ENCODE data around the gene PRDM10. TPM values are rescaled to one million over a fixed set of nuclear protein-coding genes. Genes with fewer than 3 reads are reported as not detected.

The PRDM10 gene
- total and polyA plus RNA-seq, 2 donors (not counting 1 experiment from before 2014, with no cell fraction given), result 2.5 to 2.9 TPM

DNA sequence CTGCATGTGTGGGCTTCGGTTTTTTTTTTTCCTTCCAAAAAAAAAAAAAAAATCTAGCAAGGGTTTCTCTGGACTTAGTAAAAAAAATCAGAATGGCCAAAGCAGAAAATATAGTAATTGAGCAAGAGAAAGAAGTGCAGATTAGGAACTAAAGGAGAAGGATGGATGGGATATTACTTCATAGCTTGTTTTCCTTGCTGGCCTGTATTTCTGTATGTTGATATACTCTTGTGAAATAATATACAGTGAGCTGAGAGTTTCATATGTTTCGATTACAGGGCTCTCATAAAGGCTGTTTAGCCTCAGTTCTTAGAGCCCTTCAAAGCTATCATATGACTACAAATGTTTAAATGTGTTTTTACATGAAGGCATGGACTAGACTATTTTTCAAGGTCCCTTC lies 72.9 kb downstream of the PRDM10 start:
- Histone ChIP-seq H3K4me1 (ENCODE audit: control insufficient read depth, extremely low read depth, insufficient read depth, low read length) (no peaks in the 10 kb centered on the region), H3K36me3 (ENCODE audit: control insufficient read depth, insufficient read depth, low read length) (peaks cover 3% of the 10 kb centered on the region), H3K27ac (ENCODE audit: insufficient read depth, low read length) (no peak overlapping the region), H3K4me3 (replicated peaks in 1 of 4; ENCODE audit: control extremely low read depth in 1 of 4, insufficient read depth in 1 of 4, low read depth in 3 of 4, low read length in 4 of 4) (no peak overlapping the region), H4K20me1 (ENCODE audit: control insufficient read depth, extremely low read depth, insufficient read depth, low read length) (no peaks in the 10 kb centered on the region), H3K4me2 (ENCODE audit: extremely low read depth, insufficient read depth, low read length) (no peak overlapping the region), H3K79me2 (ENCODE audit: control insufficient read depth, insufficient read depth, low read length) (no peaks in the 10 kb centered on the region), H2AFZ (ENCODE audit: low read length) (no peak overlapping the region), H3K27me3 (ENCODE audit: control insufficient read depth, insufficient read depth, low read length) (no peaks in the 10 kb centered on the region), H3K9ac (ENCODE audit: insufficient read depth, low read length) (no peak overlapping the region), H3K9me3 (ENCODE audit: control insufficient read depth, insufficient read depth, low read depth, low read length) (no peaks in the 10 kb centered on the region)
- TF ChIP-seq, protein P1, sequence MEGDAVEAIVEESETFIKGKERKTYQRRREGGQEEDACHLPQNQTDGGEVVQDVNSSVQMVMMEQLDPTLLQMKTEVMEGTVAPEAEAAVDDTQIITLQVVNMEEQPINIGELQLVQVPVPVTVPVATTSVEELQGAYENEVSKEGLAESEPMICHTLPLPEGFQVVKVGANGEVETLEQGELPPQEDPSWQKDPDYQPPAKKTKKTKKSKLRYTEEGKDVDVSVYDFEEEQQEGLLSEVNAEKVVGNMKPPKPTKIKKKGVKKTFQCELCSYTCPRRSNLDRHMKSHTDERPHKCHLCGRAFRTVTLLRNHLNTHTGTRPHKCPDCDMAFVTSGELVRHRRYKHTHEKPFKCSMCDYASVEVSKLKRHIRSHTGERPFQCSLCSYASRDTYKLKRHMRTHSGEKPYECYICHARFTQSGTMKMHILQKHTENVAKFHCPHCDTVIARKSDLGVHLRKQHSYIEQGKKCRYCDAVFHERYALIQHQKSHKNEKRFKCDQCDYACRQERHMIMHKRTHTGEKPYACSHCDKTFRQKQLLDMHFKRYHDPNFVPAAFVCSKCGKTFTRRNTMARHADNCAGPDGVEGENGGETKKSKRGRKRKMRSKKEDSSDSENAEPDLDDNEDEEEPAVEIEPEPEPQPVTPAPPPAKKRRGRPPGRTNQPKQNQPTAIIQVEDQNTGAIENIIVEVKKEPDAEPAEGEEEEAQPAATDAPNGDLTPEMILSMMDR (conservative IDR thresholded peaks at IDR 0.05 in 1 of 2, IDR thresholded peaks at IDR 0.05 in 1 of 2; ENCODE audit: low read depth in 1 of 2, low read length in 2 of 2), result no peak
- no peak for TF ChIP-seq EZH2 (IDR thresholded peaks at IDR 0.05; ENCODE audit: low read length, missing control alignments)
- no peak for DNase-seq (ENCODE audit: low read depth in 2 of 2)

DNA sequence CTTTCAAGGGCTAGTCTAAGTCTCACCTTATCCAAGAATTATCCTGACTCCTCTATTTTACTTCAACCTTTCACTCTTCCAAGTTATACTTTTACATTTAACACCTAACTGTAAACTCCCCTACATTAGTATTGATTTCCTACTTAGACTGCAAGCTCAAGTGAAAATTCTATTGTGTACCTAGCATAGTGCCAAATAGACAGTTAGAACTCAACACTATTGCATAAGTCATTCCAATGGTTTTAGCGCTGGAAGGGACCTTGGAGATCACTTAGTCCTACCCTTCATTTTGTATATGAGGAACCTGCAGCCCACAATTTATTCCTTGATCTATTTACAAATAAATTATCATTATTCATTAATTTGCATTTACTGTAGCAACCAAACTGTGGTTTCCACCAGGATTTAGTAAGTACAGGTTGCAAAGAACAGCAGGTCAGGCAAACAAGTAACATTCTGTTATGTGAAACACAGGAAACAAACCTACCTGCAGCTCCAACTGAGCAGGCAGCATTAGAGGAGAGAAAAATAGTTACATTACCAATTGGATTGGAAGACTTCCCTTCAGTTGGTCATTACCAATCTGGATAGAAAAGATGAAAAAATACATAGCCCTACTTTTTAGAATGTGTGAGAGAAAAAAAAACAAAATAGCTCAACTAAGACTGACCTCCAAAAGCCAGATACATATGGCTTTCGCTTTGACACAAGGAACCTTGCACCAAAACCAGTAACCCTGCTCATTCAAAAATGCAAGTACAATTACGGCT lies 73.5 kb downstream of the PRDM10 start:
- H2AFZ ChIP-seq (ENCODE audit: low read length), result no peak overlapping the region
- H3K36me3 ChIP-seq (ENCODE audit: control insufficient read depth, insufficient read depth, low read length), result peaks cover 3% of the 10 kb centered on the region
- no peaks in the 10 kb centered on the region for H3K4me1 ChIP-seq (ENCODE audit: control insufficient read depth, extremely low read depth, insufficient read depth, low read length)
- H3K79me2 ChIP-seq (ENCODE audit: control insufficient read depth, insufficient read depth, low read length), result no peaks in the 10 kb centered on the region
- TF ChIP-seq EZH2 (IDR thresholded peaks at IDR 0.05; ENCODE audit: low read length, missing control alignments), result no peak
- TF ChIP-seq, protein P1 (conservative IDR thresholded peaks at IDR 0.05 in 1 of 2, IDR thresholded peaks at IDR 0.05 in 1 of 2; ENCODE audit: low read depth in 1 of 2, low read length in 2 of 2), result no peak
- H3K27me3 ChIP-seq (ENCODE audit: control insufficient read depth, insufficient read depth, low read length), result no peaks in the 10 kb centered on the region
- H3K4me2 ChIP-seq (ENCODE audit: extremely low read depth, insufficient read depth, low read length), result no peak overlapping the region
- H3K4me3 ChIP-seq (replicated peaks in 1 of 4; ENCODE audit: control extremely low read depth in 1 of 4, insufficient read depth in 1 of 4, low read depth in 3 of 4, low read length in 4 of 4), result no peak overlapping the region
- no peak overlapping the region for H3K27ac ChIP-seq (ENCODE audit: insufficient read depth, low read length)
- no peak for DNase-seq (ENCODE audit: low read depth in 2 of 2)
- no peaks in the 10 kb centered on the region for H3K9me3 ChIP-seq (ENCODE audit: control insufficient read depth, insufficient read depth, low read depth, low read length)
- H4K20me1 ChIP-seq (ENCODE audit: control insufficient read depth, extremely low read depth, insufficient read depth, low read length), result no peaks in the 10 kb centered on the region
- no peak overlapping the region for H3K9ac ChIP-seq (ENCODE audit: insufficient read depth, low read length)

DNA sequence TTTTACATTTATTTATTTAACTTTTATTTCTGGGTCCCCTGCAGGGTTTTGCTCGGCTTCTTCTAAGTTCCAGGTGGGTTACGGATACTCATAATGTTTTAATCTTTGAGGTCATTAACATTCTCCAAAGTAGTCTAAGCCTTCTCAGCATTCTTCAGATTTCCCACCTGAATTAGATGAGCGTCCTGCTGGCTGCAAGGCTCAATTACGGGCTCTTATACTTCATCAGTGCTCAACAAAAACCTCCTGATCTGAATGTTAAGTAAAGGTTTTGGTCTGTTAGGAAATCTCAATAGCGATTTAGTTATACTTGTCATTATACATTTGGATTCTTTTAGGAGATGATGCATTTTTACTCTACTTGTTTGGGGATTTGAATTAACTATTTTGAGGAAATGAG lies 80.0 kb downstream of the PRDM10 start:
- no peaks in the 10 kb centered on the region for H3K36me3 ChIP-seq (ENCODE audit: control insufficient read depth, insufficient read depth, low read length)
- no peak overlapping the region for H3K27ac ChIP-seq (ENCODE audit: insufficient read depth, low read length)
- DNase-seq (ENCODE audit: low read depth in 2 of 2), result no peak
- no peak overlapping the region for H3K9ac ChIP-seq (ENCODE audit: insufficient read depth, low read length)
- no peak for TF ChIP-seq EZH2 (IDR thresholded peaks at IDR 0.05; ENCODE audit: low read length, missing control alignments)
- TF ChIP-seq, protein P1 (conservative IDR thresholded peaks at IDR 0.05 in 1 of 2, IDR thresholded peaks at IDR 0.05 in 1 of 2; ENCODE audit: low read depth in 1 of 2, low read length in 2 of 2), result no peak
- H4K20me1 ChIP-seq (ENCODE audit: control insufficient read depth, extremely low read depth, insufficient read depth, low read length), result no peaks in the 10 kb centered on the region
- no peak overlapping the region for H3K4me2 ChIP-seq (ENCODE audit: extremely low read depth, insufficient read depth, low read length)
- H3K4me1 ChIP-seq (ENCODE audit: control insufficient read depth, extremely low read depth, insufficient read depth, low read length), result no peaks in the 10 kb centered on the region
- H3K79me2 ChIP-seq (ENCODE audit: control insufficient read depth, insufficient read depth, low read length), result no peaks in the 10 kb centered on the region
- H3K4me3 ChIP-seq (replicated peaks in 1 of 4; ENCODE audit: control extremely low read depth in 1 of 4, insufficient read depth in 1 of 4, low read depth in 3 of 4, low read length in 4 of 4), result no peak overlapping the region
- H2AFZ ChIP-seq (ENCODE audit: low read length), result no peak overlapping the region
- H3K27me3 ChIP-seq (ENCODE audit: control insufficient read depth, insufficient read depth, low read length), result no peaks in the 10 kb centered on the region
- H3K9me3 ChIP-seq (ENCODE audit: control insufficient read depth, insufficient read depth, low read depth, low read length), result no peaks in the 10 kb centered on the region

Data from fibroblast of lung (primary cell).